Activated CD8-positive, alpha-beta T cell treated with anti-CD3 and anti-CD28 coated beads for 36 hours (primary cell): ENCODE measurements around the gene GUCY1A2. TPM values are rescaled to one million over a fixed set of nuclear protein-coding genes. Genes with fewer than 3 reads are reported as not detected.

ENCODE experiments used
- ATAC-seq: fragments of 200-7000 bp; cut with Tn5 transposase; one replicate; pipeline ENCODE4 v1.10.0; 2021; ENCODE audit warnings: mild to moderate bottlenecking, moderate library complexity
- CTCF ChIA-PET: fragments of 350-600 bp; sonication (Branson Sonifier 250); formaldehyde crosslinking; loops from one replicate; lab custom pipeline; 2021; ENCODE audit warnings: antibody characterized with exemption; lab: Charles Lee
- POLR2A ChIA-PET: fragments of 350-600 bp; sonication (Branson Sonifier 250); formaldehyde crosslinking; loops from one replicate; lab custom pipeline; 2021; ENCODE audit warnings: antibody characterized with exemption; lab: Charles Lee
- DNase-seq: peaks from one replicate; pipeline ENCODE4 v3.0.0-alpha.2; 2020
- H3K27ac Mint-ChIP-seq: one replicate; pipeline ENCODE4 v1.8.0; 2021; ENCODE audit warnings: mild to moderate bottlenecking, mixed read lengths
- H3K27me3 Mint-ChIP-seq: one replicate; pipeline ENCODE4 v1.8.0; 2021; ENCODE audit warnings: mixed read lengths
- H3K36me3 Mint-ChIP-seq: one replicate; pipeline ENCODE4 v1.8.0; 2021; ENCODE audit warnings: low read depth, mixed read lengths
- H3K4me1 Mint-ChIP-seq: one replicate; pipeline ENCODE4 v1.8.0; 2021; ENCODE audit warnings: low read depth, mixed read lengths
- H3K4me3 Mint-ChIP-seq: one replicate; pipeline ENCODE4 v1.8.0; 2021; ENCODE audit warnings: mild to moderate bottlenecking, moderate library complexity, mixed read lengths
- H3K9me3 Mint-ChIP-seq: one replicate; pipeline ENCODE4 v1.8.0; 2021; ENCODE audit warnings: mixed read lengths
- CTCF ChIP-seq: fragments of 200-600 bp; IDR thresholded peaks from one replicate; pipeline ENCODE4 v1.8.0; 2022; ENCODE audit warnings: antibody characterized with exemption, mild to moderate bottlenecking
- intact Hi-C: fragments of 100-400 bp; cut with micrococcal nuclease; formaldehyde crosslinking; loops from one replicate; pipeline ENCODE4 v1.10.0; 2022
- total RNA-seq, 2 experiments: library from RNA; stranded (reverse); gene quantifications; one replicate each; pipeline ENCODE4 v1.2.3, GENCODE V29; 2021

The GUCY1A2 gene
- total RNA-seq, 2 experiments from 2014 or later = not detected

- CTCF ChIA-PET = no interaction called here
- no peak overlapping the region for H3K4me3 Mint-ChIP-seq
- H3K36me3 Mint-ChIP-seq = no peaks in the 10 kb centered on the region
- no peak overlapping the region for H3K27ac Mint-ChIP-seq
- POLR2A ChIA-PET = no interaction called here
- TF ChIP-seq CTCF = no peak
- no peak for DNase-seq
- no peak for ATAC-seq
- no peaks in the 10 kb centered on the region for H3K4me1 Mint-ChIP-seq
- peaks cover 11% of the 10 kb centered on the region for H3K9me3 Mint-ChIP-seq
- H3K27me3 Mint-ChIP-seq = no peaks in the 10 kb centered on the region
- intact Hi-C loops = no loop called here
These were observed 196.4 kb downstream of the GUCY1A2 start for GRCh38 chr11:106821826-106822225.

GRCh38 chr11:106821291-106821690 is 197.0 kb downstream of the GUCY1A2 start:
- intact Hi-C loops = no loop called here
- no peaks in the 10 kb centered on the region for H3K27me3 Mint-ChIP-seq
- ChIA-PET POLR2A (no interaction called here), CTCF (no interaction called here)
- H3K36me3 Mint-ChIP-seq = no peaks in the 10 kb centered on the region
- ATAC-seq = no peak
- no peak for TF ChIP-seq CTCF
- H3K4me3 Mint-ChIP-seq = no peak overlapping the region
- DNase-seq = no peak
- H3K27ac Mint-ChIP-seq = no peak overlapping the region
- peaks cover 9% of the 10 kb centered on the region for H3K9me3 Mint-ChIP-seq
- no peaks in the 10 kb centered on the region for H3K4me1 Mint-ChIP-seq

GRCh38 chr11:106818443-106818842 is 199.8 kb downstream of the GUCY1A2 start:
- POLR2A ChIA-PET = no interaction called here
- Mint-ChIP-seq H3K4me3 (no peak overlapping the region), H3K4me1 (no peaks in the 10 kb centered on the region), H3K9me3 (peaks cover 11% of the 10 kb centered on the region), H3K36me3 (no peaks in the 10 kb centered on the region), H3K27me3 (no peaks in the 10 kb centered on the region), H3K27ac (no peak overlapping the region)
- no peak for ATAC-seq
- no peak for TF ChIP-seq CTCF
- CTCF ChIA-PET = no interaction called here
- intact Hi-C loops = no loop called here
- DNase-seq = no peak

GRCh38 chr11:106815209-106815608 is 203.1 kb downstream of the GUCY1A2 start:
- DNase-seq (no peak), ATAC-seq (no peak)
- Mint-ChIP-seq H3K4me1 (no peaks in the 10 kb centered on the region), H3K4me3 (no peak overlapping the region), H3K27me3 (no peaks in the 10 kb centered on the region), H3K9me3 (peaks cover 10% of the 10 kb centered on the region), H3K27ac (no peak overlapping the region), H3K36me3 (no peaks in the 10 kb centered on the region)
- POLR2A ChIA-PET = no interaction called here
- TF ChIP-seq CTCF = no peak
- intact Hi-C loops = no loop called here
- CTCF ChIA-PET = no interaction called here

- Mint-ChIP-seq H3K9me3 (peaks cover 5% of the 10 kb centered on the region), H3K27ac (no peak overlapping the region), H3K4me1 (no peaks in the 10 kb centered on the region), H3K27me3 (no peaks in the 10 kb centered on the region), H3K4me3 (no peak overlapping the region), H3K36me3 (no peaks in the 10 kb centered on the region)
- ATAC-seq (no peak), DNase-seq (no peak)
- POLR2A ChIA-PET = no interaction called here
- intact Hi-C loops = no loop called here
- CTCF ChIA-PET = no interaction called here
- no peak for TF ChIP-seq CTCF
These were observed 204.5 kb downstream of the GUCY1A2 start for GRCh38 chr11:106813806-106814205.
